K562 (cell line): ENCODE results near the gene FBXO9. TPM values are rescaled to one million over a fixed set of nuclear protein-coding genes. Genes with fewer than 3 reads are reported as not detected.

ENCODE experiments used
- ATAC-seq: fragments of 200-7000 bp; cut with Tn5 transposase; 3 replicates; pipeline ENCODE4 v1.9.1; 2020; ENCODE audit warnings: moderate library complexity
- BruUV-seq: library from RNA; stranded (reverse); fragments of 400-500 nt; replicated peaks from 2 replicates; lab custom pipeline; 2021; lab: Mats Ljungman, UMichigan
- CTCF ChIA-PET: fragments of 300-600 bp; formaldehyde crosslinking; extraction: SDS; loops from one replicate; lab custom pipeline; 2021; ENCODE audit warnings: low intra/inter-chr PET ratio; lab: Yijun Ruan, JAX
- POLR2A ChIA-PET: fragments of 300-600, 350-650 bp; sonication (Branson Sonifier 250); formaldehyde crosslinking; extraction: SDS; loops from one replicate; lab custom pipeline; 2021; ENCODE audit warnings: antibody characterized with exemption, inconsistent platforms; lab: Yijun Ruan, JAX
- DNase-seq, 4 experiments: peaks; one replicate each; pipeline versions ENCODE4 v3.0.0 to v3.0.0-alpha.2; 2011 to 2018; ENCODE audit warnings: low spot score in 3 of 4, mixed read lengths in 3 of 4; ENCODE audit errors: extremely low read depth in 1 of 4
- FAIRE-seq: peaks from 2 replicates; lab custom pipeline; 2011; peaks lifted over from hg19 to GRCh38; lab: Jason Lieb, UNC
- H2AFZ ChIP-seq: 2 replicates; pipeline ENCODE4 v1.6.0; 2011; ENCODE audit warnings: low read depth, low read length, control low read depth, inconsistent platforms
- H3K27ac ChIP-seq: fragments of 200-600 bp; 3 replicates; pipeline ENCODE4 v1.8.0; 2011; ENCODE audit warnings: low read depth, mild to moderate bottlenecking, control low read depth, inconsistent platforms, low read length, moderate library complexity, mixed read lengths; ENCODE audit errors: extremely low read depth
- H3K27me3 ChIP-seq, 2 experiments: fragments of 300-600 bp in 1 of 2; 2 replicates in 1 of 2; 3 replicates in 1 of 2; pipeline versions ENCODE4 v1.6.0 to v1.8.0; 2011; ENCODE audit warnings: inconsistent platforms in 2 of 2, low read length in 2 of 2, mild to moderate bottlenecking in 1 of 2, mixed read lengths in 1 of 2, moderate library complexity in 1 of 2; ENCODE audit not compliant: control insufficient read depth in 2 of 2, insufficient read depth in 2 of 2
- H3K36me3 ChIP-seq: fragments of 300-600 bp; 3 replicates; pipeline ENCODE4 v1.8.0; 2011; ENCODE audit warnings: mild to moderate bottlenecking, low read length, inconsistent platforms; ENCODE audit not compliant: control insufficient read depth, insufficient read depth
- H3K4me1 ChIP-seq, 2 experiments: fragments of 200-600 bp in 1 of 2; replicated peaks in 1 of 2; 2 replicates in 1 of 2; 3 replicates in 1 of 2; pipeline versions ENCODE4 v1.5.1 to v1.8.0; 2011; ENCODE audit warnings: inconsistent platforms in 2 of 2, low read length in 2 of 2, mild to moderate bottlenecking in 1 of 2, mixed read lengths in 1 of 2, moderate library complexity in 1 of 2; ENCODE audit not compliant: control insufficient read depth in 2 of 2, insufficient read depth in 2 of 2
- H3K4me2 ChIP-seq: 2 replicates; pipeline ENCODE4 v1.6.1; 2011; ENCODE audit warnings: low read length, control low read depth, inconsistent platforms, mixed read lengths; ENCODE audit not compliant: insufficient read depth
- H3K4me3 ChIP-seq: fragments of 200-600 bp; sonication (generic), shearing (Covaris generic); 2 replicates; pipeline ENCODE4 v1.5.1; 2016; ENCODE audit warnings: control low read depth, inconsistent platforms
- H3K79me2 ChIP-seq: fragments of 200-600 bp; 3 replicates; pipeline ENCODE4 v1.8.0; 2011; ENCODE audit warnings: low read length, inconsistent platforms; ENCODE audit not compliant: control insufficient read depth, insufficient read depth
- H3K9ac ChIP-seq, 2 experiments: 2 replicates each; pipeline versions ENCODE4 v1.6.0 to v1.6.1; 2011; ENCODE audit warnings: low read depth in 2 of 2, low read length in 2 of 2, control low read depth in 1 of 2, inconsistent platforms in 1 of 2, mild to moderate bottlenecking in 1 of 2, mixed read lengths in 1 of 2; ENCODE audit not compliant: insufficient read depth in 1 of 2
- H3K9me1 ChIP-seq: one replicate; pipeline ENCODE4 v1.6.0; 2011; ENCODE audit warnings: inconsistent platforms, mild to moderate bottlenecking, low read length, moderate library complexity; ENCODE audit not compliant: control insufficient read depth, insufficient read depth
- H3K9me3 ChIP-seq: replicated peaks from 2 replicates; pipeline ENCODE4 v1.5.1; 2011; ENCODE audit warnings: low read depth, low read length, inconsistent platforms; ENCODE audit not compliant: control insufficient read depth, insufficient read depth
- H4K20me1 ChIP-seq: replicated peaks from 2 replicates; pipeline ENCODE4 v1.6.1; 2011; ENCODE audit warnings: low read length, inconsistent platforms, mixed read lengths; ENCODE audit not compliant: control insufficient read depth, insufficient read depth
- CBFA2T2 ChIP-seq: fragments of 450-650 bp; conservative IDR thresholded peaks from 2 replicates; pipeline ENCODE4 v1.6.1; 2017; ENCODE audit warnings: mild to moderate bottlenecking
- ESRRB ChIP-seq: fragments of 250-450 bp; sonication (Bioruptor Pico); IDR thresholded peaks from 2 replicates; pipeline ENCODE4 v1.5.0; 2020; ENCODE audit warnings: mild to moderate bottlenecking, moderate library complexity, borderline replicate concordance
- FOXA1 ChIP-seq: fragments of 450-650 bp; IDR thresholded peaks from 2 replicates; pipeline ENCODE4 v1.6.1; 2016; ENCODE audit warnings: mild to moderate bottlenecking, borderline replicate concordance
- HDAC1 ChIP-seq, 2 experiments: fragments of 450-650 bp; IDR thresholded peaks; 2 replicates each; pipeline ENCODE4 v1.6.1; 2016 to 2017; ENCODE audit warnings: inconsistent platforms in 1 of 2, mild to moderate bottlenecking in 1 of 2, moderate library complexity in 1 of 2
- POLR2H ChIP-seq: IDR thresholded peaks from 2 replicates; pipeline ENCODE4 v1.6.1; 2016; ENCODE audit warnings: missing genetic modification characterization, low read depth, mild to moderate bottlenecking, control low read depth, missing compliant biosample characterization, moderate library complexity
- SP1 ChIP-seq: sonication (generic); formaldehyde crosslinking; IDR thresholded peaks from 2 replicates; pipeline ENCODE4 v1.8.1; 2022; ENCODE audit warnings: mild to moderate bottlenecking, missing genetic modification reagents
- U2AF1 ChIP-seq: fragments of 200-400 bp; formaldehyde crosslinking; optimal IDR thresholded peaks from 2 replicates; pipeline ENCODE3; 2017; ENCODE audit warnings: mild to moderate bottlenecking, low read depth, low read length, moderate library complexity
- VEZF1 ChIP-seq: fragments of 200-800 bp; sonication (Bioruptor generic); IDR thresholded peaks from 2 replicates; pipeline ENCODE4 v1.6.1; 2017; ENCODE audit warnings: missing genetic modification characterization, missing compliant biosample characterization
- ZNF23 ChIP-seq: fragments of 250-450 bp; sonication (Bioruptor Pico); IDR thresholded peaks from 2 replicates; pipeline ENCODE4 v1.4.0; 2020; ENCODE audit warnings: mild to moderate bottlenecking
- ZNF830 ChIP-seq: fragments of 250-450 bp; sonication (Bioruptor Pico); IDR thresholded peaks from 2 replicates; pipeline ENCODE4 v1.5.0; 2021; ENCODE audit warnings: mild to moderate bottlenecking
- in situ Hi-C: fragments of 300-500 bp; cut with MboI; formaldehyde crosslinking; loops from 4 replicates; pipeline ENCODE4 v1.15.0; 2018; ENCODE audit warnings: inconsistent platforms, mixed read lengths
- intact Hi-C: fragments of 100-400 bp; cut with micrococcal nuclease; formaldehyde crosslinking; loops from 2 replicates; pipeline ENCODE4 v1.14.2; 2022
- polyA plus RNA-seq, 8 experiments: library from polyadenylated mRNA; depleted of rRNA in 4 of 8; stranded (reverse) in 5 of 8; unstranded in 3 of 8; fragments of >200 nt; fragmentation: Nextera tagmentation in 2 of 8; fragmentation: Illumina TruSeq in 1 of 8; extraction: Ambion mirVana in 2 of 8; extraction: Trizol in 1 of 8; gene quantifications; 2 replicates each; pipeline versions ENCODE4 v1.2.1 to v1.2.3, GENCODE V29; 2011 to 2014; ENCODE audit warnings: inconsistent platforms in 1 of 8, missing spikeins in 1 of 8
- total RNA-seq, 7 experiments: library from RNA; depleted of rRNA in 6 of 7; stranded (reverse); fragments of >200 nt in 6 of 7; fragmentation: Illumina TruSeq in 2 of 7; extraction: Trizol in 2 of 7; gene quantifications; 2 replicates each; pipeline versions ENCODE4 v1.2.1 to v1.2.3, GENCODE V29; 2011 to 2021; ENCODE audit warnings: low replicate concordance in 1 of 7
- TF ChIP-seq, protein P1 (sequence below): fragments of 250-450 bp; sonication (Bioruptor Pico); IDR thresholded peaks from 2 replicates; pipeline ENCODE4 v1.4.0; 2020; ENCODE audit warnings: mild to moderate bottlenecking, moderate library complexity, borderline replicate concordance
- TF ChIP-seq, protein P2 (sequence below): fragments of 450-650 bp; IDR thresholded peaks from 2 replicates; pipeline ENCODE4 v1.6.1; 2017; ENCODE audit warnings: antibody characterized with exemption

FBXO9 gene
- total and polyA plus RNA-seq, 9 of the 15 experiments (the other 6 are each of a cell fraction or from before 2014, with no cell fraction given) = 10.1 to 85.3 (median 51.4) TPM

DNA sequence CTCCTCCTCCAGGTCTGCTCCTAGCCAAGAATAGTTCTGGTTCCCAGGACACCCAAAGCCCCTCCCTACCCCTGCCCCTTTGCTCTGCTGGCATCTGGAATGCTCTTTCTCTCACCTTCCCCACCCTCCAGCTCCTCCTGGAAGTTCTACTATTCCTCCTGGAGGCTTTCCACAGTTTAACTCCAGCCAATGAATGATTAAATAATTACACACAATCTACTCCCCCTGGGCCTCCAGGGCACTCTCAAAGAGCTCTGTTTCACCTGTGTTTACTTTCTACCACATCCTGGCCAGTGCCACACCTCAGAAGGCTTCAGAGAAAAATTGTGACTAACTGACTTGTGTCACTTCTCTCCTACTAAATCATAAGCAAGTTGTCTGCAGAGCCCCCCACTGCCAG lies 47.2 kb downstream of the FBXO9 start:
- TF ChIP-seq SP1 (no peak), FOXA1 (no peak), ZNF830 (no peak), VEZF1 (CRISPR knock-in tag) (no peak), POLR2H (tag) (no peak), ESRRB (no peak), U2AF1 (no peak), ZNF23 (CRISPR knock-in tag) (no peak), HDAC1 (IDR thresholded peaks at IDR 0.05) (no peak), CBFA2T2 (no peak)
- TF ChIP-seq, protein P1, sequence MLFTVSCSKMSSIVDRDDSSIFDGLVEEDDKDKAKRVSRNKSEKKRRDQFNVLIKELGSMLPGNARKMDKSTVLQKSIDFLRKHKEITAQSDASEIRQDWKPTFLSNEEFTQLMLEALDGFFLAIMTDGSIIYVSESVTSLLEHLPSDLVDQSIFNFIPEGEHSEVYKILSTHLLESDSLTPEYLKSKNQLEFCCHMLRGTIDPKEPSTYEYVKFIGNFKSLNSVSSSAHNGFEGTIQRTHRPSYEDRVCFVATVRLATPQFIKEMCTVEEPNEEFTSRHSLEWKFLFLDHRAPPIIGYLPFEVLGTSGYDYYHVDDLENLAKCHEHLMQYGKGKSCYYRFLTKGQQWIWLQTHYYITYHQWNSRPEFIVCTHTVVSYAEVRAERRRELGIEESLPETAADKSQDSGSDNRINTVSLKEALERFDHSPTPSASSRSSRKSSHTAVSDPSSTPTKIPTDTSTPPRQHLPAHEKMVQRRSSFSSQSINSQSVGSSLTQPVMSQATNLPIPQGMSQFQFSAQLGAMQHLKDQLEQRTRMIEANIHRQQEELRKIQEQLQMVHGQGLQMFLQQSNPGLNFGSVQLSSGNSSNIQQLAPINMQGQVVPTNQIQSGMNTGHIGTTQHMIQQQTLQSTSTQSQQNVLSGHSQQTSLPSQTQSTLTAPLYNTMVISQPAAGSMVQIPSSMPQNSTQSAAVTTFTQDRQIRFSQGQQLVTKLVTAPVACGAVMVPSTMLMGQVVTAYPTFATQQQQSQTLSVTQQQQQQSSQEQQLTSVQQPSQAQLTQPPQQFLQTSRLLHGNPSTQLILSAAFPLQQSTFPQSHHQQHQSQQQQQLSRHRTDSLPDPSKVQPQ (CRISPR knock-in tag) = no peak
- TF ChIP-seq, protein P2, sequence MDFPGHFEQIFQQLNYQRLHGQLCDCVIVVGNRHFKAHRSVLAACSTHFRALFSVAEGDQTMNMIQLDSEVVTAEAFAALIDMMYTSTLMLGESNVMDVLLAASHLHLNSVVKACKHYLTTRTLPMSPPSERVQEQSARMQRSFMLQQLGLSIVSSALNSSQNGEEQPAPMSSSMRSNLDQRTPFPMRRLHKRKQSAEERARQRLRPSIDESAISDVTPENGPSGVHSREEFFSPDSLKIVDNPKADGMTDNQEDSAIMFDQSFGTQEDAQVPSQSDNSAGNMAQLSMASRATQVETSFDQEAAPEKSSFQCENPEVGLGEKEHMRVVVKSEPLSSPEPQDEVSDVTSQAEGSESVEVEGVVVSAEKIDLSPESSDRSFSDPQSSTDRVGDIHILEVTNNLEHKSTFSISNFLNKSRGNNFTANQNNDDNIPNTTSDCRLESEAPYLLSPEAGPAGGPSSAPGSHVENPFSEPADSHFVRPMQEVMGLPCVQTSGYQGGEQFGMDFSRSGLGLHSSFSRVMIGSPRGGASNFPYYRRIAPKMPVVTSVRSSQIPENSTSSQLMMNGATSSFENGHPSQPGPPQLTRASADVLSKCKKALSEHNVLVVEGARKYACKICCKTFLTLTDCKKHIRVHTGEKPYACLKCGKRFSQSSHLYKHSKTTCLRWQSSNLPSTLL = no peak
- Histone ChIP-seq H3K9me3 (no peaks in the 10 kb centered on the region), H4K20me1 (no peaks in the 10 kb centered on the region), H3K36me3 (no peaks in the 10 kb centered on the region), H3K4me3 (no peak overlapping the region), H3K27me3 (0 out of 5 replicates have a peak, but pooled peaks cover 0 to 10% of the 10 kb centered on the region in 2 experiments), H3K27ac (no peak overlapping the region), H3K4me1 (no peaks in the 10 kb centered on the region), H3K9ac (no peak overlapping the region), H3K4me2 (no peak overlapping the region), H3K79me2 (no peaks in the 10 kb centered on the region), H2AFZ (no peak overlapping the region), H3K9me1 (no peaks in the 10 kb centered on the region)
- in situ Hi-C loops = no loop called here
- no peak for ATAC-seq
- ChIA-PET POLR2A (no interaction called here), CTCF (no interaction called here)
- BruUV-seq = no TSS peak
- DNase-seq = no peak
- intact Hi-C loops = no loop called here
- FAIRE-seq = no peak
